Neural crest cell (in vitro differentiated cells): ENCODE data around the gene AKAP13. TPM values are rescaled to one million over a fixed set of nuclear protein-coding genes. Genes with fewer than 3 reads are reported as not detected.
"Not testable (repeated sequence)": the region's sequence is repeated elsewhere in the genome, so short reads cannot be mapped to it uniquely, and the experiment has no call there.

Source experiments
- DNase-seq: peaks from one replicate; pipeline ENCODE4 v3.0.0; 2021; ENCODE audit warnings: low read depth, mixed read lengths, low spot score
- H3K27ac Mint-ChIP-seq: one replicate; pipeline ENCODE4 v1.8.0; 2021; ENCODE audit warnings: mild to moderate bottlenecking, mixed read lengths; ENCODE audit not compliant: unreplicated experiment
- H3K27me3 Mint-ChIP-seq: 2 replicates; pipeline ENCODE4 v1.8.0; 2021; ENCODE audit warnings: low read depth, mild to moderate bottlenecking, mixed read lengths
- H3K36me3 Mint-ChIP-seq: 2 replicates; pipeline ENCODE4 v1.8.0; 2021; ENCODE audit warnings: low read depth, mild to moderate bottlenecking, mixed read lengths
- H3K4me1 Mint-ChIP-seq: 2 replicates; pipeline ENCODE4 v1.8.0; 2021; ENCODE audit warnings: mixed read lengths
- H3K4me3 Mint-ChIP-seq: one replicate; pipeline ENCODE4 v1.8.0; 2021; ENCODE audit warnings: mild to moderate bottlenecking, mixed read lengths
- H3K9me3 Mint-ChIP-seq: 2 replicates; pipeline ENCODE4 v1.8.0; 2021; ENCODE audit warnings: mixed read lengths
- CTCF ChIP-seq: fragments of 200-600 bp; sonication (generic); conservative IDR thresholded peaks from 2 replicates; pipeline ENCODE4 v1.5.0; 2021; ENCODE audit warnings: antibody characterized with exemption, mild to moderate bottlenecking
- total RNA-seq: library from RNA; stranded (reverse); gene quantifications from 2 replicates; pipeline ENCODE4 v1.2.1, GENCODE V29; 2021

AKAP13 gene
- total RNA-seq, 1 donor from 2014 or later = 81.3 TPM

GRCh38 chr15:85792912-85793590, 412.6 kb downstream of the AKAP13 start:
- H3K4me3 Mint-ChIP-seq = peak overlapping the region; percentile 98
- no peak for DNase-seq
- H3K9me3 Mint-ChIP-seq = no peaks in the 10 kb centered on the region
- no peak for TF ChIP-seq CTCF
- H3K27me3 Mint-ChIP-seq = no peaks in the 10 kb centered on the region
- peaks cover 6% of the 10 kb centered on the region for H3K36me3 Mint-ChIP-seq
- peak overlapping the region; percentile 97 for H3K27ac Mint-ChIP-seq
- H3K4me1 Mint-ChIP-seq = peaks cover 58% of the 10 kb centered on the region

- DNase-seq = peak; percentile 35
- H3K9me3 Mint-ChIP-seq = no peaks in the 10 kb centered on the region
- no peaks in the 10 kb centered on the region for H3K27me3 Mint-ChIP-seq
- peaks cover 6% of the 10 kb centered on the region for H3K36me3 Mint-ChIP-seq
- no peak for TF ChIP-seq CTCF
- peaks cover 49% of the 10 kb centered on the region for H3K4me1 Mint-ChIP-seq
- peak overlapping the region; percentile 97 for H3K27ac Mint-ChIP-seq
- H3K4me3 Mint-ChIP-seq = peak overlapping the region; percentile 98
Observed at GRCh38 chr15:85793641-85794597, 413.5 kb downstream of the AKAP13 start.

GRCh38 chr15:85794598-85795336, 414.4 kb downstream of the AKAP13 start, which contains the start of gene KLHL25:
Gene KLHL25, minus strand, starts transcription at chr15:85794925. Its CDS starts 25,115 bp downstream, at chr15:85769810.
- TF ChIP-seq CTCF = no peak
- peak; percentile 77 for DNase-seq
- H3K27ac Mint-ChIP-seq = peak within 1 kb of the TSS; percentile 97
- H3K36me3 Mint-ChIP-seq = peaks cover 2% of the 10 kb centered on the region
- peaks cover 41% of the 10 kb centered on the region for H3K4me1 Mint-ChIP-seq
- peak within 1 kb of the TSS; percentile 98 for H3K4me3 Mint-ChIP-seq
- no peaks in the 10 kb centered on the region for H3K9me3 Mint-ChIP-seq
- H3K27me3 Mint-ChIP-seq = no peaks in the 10 kb centered on the region

GRCh38 chr15:85795337-85796305, 415.2 kb downstream of the AKAP13 start:
- no peaks in the 10 kb centered on the region for H3K27me3 Mint-ChIP-seq
- no peak for TF ChIP-seq CTCF
- no peak for DNase-seq
- H3K36me3 Mint-ChIP-seq = peaks cover 2% of the 10 kb centered on the region
- H3K9me3 Mint-ChIP-seq = no peaks in the 10 kb centered on the region
- peak overlapping the region; percentile 16 for H3K27ac Mint-ChIP-seq
- peak overlapping the region; percentile 95 for H3K4me3 Mint-ChIP-seq
- H3K4me1 Mint-ChIP-seq = peaks cover 32% of the 10 kb centered on the region

- Mint-ChIP-seq H3K4me1 (peaks cover 31% of the 10 kb centered on the region), H3K4me3 (peak overlapping the region; percentile 95)
- H3K36me3 Mint-ChIP-seq, DNase-seq, H3K27me3 Mint-ChIP-seq, H3K27ac Mint-ChIP-seq, H3K9me3 Mint-ChIP-seq: not testable (repeated sequence)
Observed at GRCh38 chr15:85796371-85796770, 416.0 kb downstream of the AKAP13 start.
